G401.6 (cell line): ENCODE data around the gene PTBP2.

Source experiments
- FAIRE-seq: peaks from 2 replicates; lab custom pipeline; 2012; peaks lifted over from hg19 to GRCh38; lab: Jason Lieb, UNC

The PTBP2 gene, protein sequence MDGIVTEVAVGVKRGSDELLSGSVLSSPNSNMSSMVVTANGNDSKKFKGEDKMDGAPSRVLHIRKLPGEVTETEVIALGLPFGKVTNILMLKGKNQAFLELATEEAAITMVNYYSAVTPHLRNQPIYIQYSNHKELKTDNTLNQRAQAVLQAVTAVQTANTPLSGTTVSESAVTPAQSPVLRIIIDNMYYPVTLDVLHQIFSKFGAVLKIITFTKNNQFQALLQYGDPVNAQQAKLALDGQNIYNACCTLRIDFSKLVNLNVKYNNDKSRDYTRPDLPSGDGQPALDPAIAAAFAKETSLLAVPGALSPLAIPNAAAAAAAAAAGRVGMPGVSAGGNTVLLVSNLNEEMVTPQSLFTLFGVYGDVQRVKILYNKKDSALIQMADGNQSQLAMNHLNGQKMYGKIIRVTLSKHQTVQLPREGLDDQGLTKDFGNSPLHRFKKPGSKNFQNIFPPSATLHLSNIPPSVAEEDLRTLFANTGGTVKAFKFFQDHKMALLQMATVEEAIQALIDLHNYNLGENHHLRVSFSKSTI

DNA sequence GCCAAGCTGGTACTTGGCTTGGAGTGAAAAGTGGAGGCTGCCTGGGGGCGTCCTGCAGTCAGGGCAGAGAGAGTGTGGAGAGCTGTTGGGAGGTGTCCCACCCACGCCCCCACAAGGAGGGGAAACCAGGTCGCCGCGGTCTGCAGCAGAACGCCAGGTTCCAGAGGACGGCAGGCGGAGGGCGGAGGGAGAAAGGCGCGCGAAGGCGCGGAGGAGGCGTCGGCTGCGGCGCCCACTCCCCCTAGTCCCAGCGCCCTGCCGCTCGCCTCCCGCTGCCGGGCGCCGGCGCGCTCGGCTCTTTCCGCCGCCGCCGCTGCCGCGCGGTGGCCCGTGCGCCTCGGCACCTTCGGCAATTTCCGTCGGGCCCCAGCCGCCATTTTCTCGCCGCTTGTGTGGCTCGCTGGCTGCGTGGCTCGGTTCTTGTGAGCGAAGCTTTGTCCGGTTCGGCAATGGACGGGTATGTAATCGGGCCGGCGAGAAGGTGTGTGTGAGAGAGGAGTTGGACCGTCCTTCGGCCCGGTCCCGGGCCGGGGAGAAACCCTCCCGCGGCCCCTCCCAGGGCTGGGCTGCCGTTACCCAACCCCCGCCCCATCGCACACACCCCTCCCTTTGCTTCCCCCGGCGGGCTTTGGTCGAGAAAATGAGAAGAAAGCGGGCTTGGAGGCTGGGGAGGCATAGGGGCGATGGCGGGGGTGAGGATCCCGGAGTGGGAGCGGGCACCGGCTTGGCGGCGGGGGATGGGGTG, at the start of gene PTBP2:
TSS of gene PTBP2 (plus strand) at position 369 of the 745 bp plus-strand sequence. CDS start at position 450, 81 bp downstream.
- no peak for FAIRE-seq

DNA sequence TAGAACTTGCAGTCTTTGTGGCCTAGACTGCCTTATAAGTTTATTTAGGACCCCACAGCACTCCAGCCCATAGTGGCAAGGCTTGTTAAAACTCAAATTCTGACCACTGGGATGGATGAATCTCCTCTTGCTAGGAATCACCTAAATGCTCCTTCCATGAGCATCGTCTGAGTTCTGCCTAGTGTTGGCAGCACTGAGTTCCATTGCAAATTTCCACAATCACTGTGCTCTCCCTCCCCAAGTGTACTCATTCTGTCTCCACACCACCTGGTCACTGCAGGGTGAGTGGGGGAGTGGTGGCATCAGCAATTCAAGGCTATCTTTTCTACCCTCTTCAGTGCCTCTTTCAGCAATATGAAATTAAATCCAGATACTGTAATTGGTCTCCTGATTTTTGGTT, 46.7 kb upstream of the PTBP2 start:
- FAIRE-seq = no peak

DNA sequence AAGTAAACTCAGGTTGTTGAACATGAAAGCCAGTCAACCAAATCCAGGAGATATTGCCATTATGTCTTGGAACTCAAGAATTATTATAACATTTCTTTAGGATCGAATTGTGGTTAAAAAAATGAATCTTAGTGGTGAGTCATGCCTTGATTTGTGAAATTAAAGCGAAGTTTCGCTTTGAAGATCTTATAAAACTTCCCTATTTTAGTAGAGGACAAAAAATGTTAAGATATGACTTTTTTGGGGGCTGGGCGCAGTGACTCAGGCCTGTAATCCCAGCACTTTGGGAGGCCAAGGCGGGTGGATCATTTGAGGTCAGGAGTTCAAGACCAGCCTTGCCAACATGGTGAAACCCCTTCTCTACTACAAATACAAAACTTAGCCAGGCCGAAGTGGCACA, 39.5 kb upstream of the PTBP2 start:
- no peak for FAIRE-seq

DNA sequence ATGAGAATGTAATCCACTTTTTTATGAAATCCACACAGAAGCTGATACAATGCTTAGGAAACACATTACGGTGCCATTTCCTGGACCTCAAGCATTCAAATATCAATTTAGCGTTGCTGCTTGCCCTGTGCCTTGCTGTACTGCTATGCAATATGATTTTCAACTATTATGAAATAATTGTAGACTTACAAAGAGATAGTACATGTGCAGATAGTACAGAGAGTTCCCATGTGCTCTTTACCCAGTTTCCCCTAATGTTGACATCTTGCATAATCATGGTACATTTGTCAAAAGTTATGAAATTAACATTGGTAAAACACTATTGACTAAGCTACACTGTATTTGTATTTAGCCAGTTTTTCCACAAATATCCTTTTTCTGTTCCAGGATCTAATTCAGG, 37.7 kb upstream of the PTBP2 start:
- no peak for FAIRE-seq

DNA sequence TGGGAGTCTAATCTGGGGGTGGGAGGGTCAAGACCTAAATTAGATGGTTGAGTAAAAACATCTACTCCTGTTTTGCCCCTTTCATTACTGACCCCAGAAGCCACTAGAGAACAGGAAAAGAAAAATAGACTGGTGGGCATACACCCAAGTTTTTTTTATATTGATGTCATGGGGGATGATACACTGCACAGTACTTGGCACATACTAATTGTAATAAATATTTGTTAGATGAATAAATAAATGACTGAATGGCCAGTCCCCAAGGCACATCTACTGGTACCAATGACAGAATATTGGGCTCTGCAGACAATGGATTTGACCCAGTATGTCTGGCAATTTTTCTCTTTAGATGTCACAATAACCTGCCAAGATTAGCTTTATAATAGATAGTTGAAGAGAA, 36.8 kb upstream of the PTBP2 start:
- FAIRE-seq = no peak

DNA sequence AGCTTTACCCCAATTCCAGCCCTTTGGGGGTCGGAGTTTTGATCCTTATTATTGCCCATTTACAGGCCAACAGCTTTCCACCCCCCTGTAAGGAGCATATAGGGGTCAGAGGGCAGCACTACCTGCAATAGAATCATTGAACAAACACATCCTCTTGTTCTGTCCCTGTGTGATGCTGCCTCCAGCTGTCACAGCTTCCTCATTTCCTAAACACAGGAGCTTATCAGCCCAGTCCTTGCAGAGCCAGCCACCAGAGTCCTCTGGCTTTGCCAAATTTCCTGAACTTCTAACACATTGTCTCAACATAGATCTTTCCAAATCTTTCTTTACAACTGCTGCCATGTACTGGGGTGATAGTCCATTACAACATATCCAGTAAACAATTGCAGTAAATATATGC, 32.8 kb upstream of the PTBP2 start:
- FAIRE-seq = no peak

DNA sequence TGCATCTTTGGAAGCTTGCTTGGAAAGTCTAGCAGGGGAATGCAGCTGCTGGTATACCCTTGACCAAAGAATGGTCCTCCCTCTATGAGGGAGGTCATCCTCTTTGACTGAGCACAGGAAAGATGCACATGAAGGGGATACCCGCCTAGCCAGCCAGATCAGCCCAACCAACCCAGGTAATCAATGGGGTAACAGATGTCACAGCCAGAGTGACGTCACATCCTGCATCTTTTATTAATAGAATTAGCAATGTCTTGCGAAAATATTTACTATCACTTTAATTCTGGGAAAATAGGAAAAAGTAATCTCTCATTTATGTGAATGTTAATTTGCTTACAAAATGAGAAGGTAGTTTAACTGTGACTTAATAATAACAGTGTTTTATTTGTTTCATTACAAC, 25.6 kb upstream of the PTBP2 start:
- FAIRE-seq = no peak

DNA sequence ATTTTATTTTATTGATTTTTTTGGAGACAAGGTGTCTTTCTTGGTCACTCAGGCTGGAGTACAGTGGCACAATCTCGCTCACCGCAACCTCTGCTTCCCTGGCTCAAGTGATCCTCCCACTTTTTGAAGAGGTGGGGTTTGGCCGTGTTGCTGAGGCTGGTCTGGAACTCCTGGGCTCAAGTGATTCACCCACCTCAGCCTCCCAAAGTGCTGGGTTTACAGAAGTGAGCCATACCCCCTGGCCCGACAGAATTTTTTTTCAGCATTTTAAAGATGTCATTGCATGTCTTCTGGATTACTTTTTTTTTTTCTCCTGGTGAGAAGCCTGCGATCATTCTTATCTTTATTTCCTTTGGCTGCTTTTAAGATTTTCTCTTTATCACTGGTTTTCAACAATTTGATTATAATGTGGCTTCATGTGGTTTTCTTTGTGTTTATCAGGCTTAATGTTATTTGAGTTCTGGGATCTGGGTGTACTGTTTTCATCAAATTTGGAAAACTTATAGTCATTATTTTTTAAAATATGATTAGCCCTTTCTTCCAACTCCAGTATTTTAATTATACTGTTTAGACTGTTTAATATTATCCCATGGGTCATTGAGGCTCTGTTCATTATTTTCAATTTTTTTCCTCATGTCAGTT, 23.1 kb upstream of the PTBP2 start:
- no peak for FAIRE-seq

DNA sequence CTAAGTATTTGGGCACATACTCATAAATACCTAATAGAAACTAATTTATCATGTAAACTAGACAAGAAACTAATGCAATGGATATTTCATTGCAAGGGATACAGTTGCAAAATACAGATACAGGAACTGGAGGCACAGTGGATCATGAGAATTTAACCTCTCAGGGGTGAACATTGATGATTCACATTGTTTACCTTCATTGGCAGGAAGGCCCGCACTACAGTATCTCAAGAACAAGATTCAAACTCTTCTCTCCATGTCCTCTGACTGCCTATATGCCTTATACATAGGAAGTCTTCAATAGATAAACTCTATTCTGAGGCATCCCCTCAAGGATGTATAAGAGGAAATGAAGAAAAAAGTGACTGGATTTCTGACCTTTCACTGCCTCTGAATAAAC, 18.4 kb upstream of the PTBP2 start:
- FAIRE-seq = no peak

DNA sequence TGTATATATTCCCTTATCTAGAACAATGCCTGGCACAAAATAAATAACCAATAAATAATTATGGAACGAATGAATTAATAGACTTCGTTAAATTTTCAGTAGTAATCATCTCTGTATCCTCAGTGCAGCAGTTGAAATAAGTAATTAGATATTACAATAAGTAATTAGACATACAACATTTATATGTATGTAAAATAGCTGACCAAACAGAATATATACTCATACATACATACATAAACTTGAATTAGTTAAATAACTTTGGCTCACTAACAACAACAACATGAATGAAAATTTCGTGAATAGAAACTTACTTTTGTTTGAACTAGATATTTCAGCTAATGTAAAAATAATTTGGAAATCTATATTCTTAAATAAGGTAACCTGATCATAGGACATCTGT, 14.6 kb upstream of the PTBP2 start:
- peak; percentile 33 for FAIRE-seq

DNA sequence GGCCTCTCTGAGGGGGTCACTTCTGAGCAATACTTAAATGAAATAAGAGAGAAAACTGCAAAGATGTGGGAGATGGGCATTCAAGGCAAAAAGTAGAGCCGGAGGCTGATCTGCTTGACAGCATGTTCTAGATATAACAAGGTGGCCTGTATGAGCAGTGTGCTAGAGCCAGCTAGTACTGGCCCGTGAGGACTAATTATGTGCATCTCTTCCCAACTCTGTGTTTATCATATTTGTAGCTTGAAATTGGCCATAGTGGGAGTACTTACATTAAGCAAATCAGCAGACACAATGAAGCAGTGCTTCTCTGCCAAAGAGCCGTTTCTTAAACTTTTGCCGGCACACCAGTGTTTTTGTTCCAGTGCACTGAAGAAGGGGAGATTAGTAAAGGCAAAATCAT, 13.1 kb upstream of the PTBP2 start:
- FAIRE-seq = no peak

DNA sequence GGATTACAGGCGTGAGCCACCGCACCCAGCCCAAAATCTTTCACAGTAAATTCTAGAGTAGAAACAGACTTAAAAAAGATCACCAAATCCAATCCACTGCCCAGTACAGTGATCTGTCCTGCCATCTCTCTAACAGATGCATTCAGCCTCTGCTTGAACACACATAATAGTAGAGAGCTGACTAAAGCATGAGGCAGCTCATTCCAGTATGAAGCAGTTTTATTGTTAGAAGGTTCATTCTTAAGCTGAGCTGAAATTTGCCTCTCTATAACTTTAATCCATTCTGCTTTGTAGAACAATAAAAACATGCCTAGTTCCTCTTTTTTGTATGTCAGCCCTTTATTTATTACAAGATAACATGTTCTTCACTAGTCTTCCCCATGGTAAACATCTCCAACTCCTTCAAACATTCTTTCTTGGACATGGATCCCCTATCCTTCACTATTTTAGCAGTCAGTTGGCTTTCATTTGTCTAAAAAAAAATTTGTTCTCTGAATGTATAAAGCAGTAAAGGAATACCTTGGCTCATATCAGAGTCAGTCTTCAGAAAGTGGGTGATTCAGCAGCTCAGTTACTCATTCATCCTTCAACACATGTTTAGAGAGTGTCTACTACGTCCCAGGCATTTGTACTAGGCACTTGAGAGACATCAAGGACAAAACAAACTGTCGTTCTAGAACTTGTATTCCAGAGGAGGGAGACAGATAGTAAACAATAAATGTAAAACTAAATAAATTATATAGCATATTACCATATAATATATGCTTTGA, 10.7 kb upstream of the PTBP2 start:
- FAIRE-seq = no peak

DNA sequence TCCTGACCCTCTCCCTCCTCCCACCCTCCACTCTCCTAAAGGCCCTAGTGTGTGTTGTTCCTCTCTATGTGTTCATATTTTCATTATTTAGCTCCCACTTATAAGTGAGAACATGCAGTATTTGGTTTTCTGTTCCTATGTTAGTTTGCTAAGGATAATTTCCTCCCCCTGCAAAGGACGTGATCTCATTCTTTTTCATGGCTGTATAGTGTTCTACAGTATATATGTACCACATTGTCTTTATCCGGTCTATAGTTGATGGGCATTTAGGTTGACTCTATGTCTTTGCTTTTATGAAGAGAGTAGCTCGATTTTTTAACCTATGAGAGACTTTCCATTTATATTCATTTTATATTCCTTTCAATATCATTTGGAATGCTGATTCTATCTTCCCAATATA, 7.9 kb upstream of the PTBP2 start:
- FAIRE-seq = no peak

DNA sequence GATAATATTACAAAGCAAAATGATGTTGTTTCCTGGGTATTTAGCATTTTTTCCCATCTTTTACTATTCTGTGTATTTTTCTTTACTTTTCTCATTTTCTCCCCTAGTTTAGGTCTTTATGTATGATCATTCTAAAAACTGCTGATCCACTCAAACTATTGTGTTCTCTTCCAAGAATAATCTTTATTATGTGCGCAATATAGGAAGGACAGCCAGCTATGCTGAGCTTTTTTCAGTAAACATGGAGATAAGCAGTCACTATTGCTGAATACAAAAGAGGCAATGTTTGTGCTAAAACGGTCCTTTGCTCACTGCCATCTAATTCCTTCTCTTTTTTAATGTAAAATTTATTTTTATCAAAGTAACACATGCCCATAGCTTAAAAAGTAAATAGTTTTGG, 6.7 kb upstream of the PTBP2 start:
- no peak for FAIRE-seq

DNA sequence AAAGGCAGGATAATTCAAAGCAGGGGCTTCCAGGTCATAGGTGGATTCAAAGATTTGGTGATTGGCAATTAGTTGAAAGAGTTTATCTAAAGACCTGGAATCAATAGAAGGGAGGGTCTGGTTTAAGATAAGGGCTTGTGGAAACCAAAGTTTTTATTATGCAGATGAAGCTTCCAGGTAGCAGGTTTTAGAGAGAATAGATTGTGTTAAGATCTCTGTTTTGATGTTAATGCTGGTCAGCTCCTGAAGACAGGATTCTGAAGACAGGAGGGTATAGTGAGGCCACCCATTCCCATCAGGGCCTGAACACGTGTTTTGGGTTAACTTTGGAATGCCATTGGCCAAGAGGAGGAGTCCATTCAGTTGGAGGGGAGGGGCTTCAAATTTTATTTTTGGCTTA, 6.1 kb upstream of the PTBP2 start:
- FAIRE-seq = no peak

DNA sequence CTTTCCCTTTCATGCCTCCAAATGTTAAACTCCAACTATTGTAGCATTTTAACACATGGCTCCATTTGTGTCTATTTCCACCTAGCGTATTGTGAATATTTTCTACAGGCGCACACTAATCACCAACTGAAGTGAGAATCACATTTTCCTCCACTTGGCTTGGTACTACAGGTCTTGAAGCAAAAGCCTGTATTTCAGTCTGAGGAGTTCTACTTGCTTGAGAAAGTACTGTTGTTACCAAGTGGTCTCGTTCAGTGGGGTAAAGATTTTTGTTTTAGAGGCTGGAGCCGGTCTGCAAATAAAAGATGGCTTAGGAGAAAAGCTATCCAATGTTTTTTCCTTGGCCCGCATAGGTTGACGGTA, 550 bp upstream of the PTBP2 start:
- FAIRE-seq = no peak

DNA sequence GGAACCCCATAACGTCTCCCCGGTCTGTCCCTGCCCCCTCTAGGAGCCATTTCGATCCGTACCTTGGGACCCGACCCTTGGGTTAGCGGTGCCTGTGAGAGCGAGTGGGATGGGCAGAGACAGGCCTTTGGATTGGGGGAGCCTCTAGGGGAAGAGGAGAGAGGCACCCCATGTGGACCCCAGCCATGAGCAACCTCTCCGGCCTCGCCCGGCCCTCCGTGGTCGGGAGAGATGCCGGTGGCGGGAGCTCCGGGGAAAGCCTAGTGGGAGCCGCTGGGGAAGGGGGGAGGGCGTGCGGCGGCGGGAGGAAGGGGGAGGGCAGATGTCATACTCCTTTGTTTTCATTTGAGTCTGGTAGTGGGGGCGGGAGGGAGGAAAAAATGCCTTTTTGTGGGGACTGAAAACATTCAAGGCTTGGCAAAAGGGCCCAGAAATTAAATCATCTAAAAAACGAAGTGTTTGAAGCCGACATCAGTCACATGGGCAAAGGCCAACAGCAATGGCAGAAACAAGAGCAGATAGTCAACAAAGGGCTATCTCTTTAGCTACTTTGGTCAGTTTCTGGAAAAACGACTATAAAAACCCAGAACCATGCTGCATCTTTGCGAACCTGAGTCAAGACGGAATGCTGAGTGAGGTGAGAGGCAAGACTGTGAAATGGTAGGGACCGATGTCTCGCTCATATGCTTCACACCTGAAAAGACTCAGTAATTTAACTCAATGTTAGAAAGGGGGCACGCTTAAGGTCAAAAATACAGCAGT, 758 bp downstream of the PTBP2 start:
- FAIRE-seq = no peak

DNA sequence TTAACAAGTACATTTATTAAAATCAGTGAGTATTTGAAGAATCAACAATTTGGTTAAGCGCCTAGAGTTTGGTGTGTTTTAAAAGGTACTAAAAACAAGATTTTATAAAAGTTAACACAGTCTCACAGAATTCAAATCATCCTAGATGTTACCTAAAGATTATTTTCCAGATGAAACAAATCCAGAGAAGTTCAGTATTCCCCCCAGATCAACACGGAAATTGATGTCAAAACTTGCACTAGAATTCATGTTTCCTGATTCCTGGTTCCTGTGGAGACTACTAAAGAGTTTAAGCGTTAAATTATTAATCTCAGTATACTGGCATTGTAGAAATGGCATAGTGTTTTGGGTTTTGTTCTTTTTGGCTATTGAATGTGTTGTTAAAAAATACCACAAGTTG, 1.4 kb downstream of the PTBP2 start:
- FAIRE-seq = no peak

DNA sequence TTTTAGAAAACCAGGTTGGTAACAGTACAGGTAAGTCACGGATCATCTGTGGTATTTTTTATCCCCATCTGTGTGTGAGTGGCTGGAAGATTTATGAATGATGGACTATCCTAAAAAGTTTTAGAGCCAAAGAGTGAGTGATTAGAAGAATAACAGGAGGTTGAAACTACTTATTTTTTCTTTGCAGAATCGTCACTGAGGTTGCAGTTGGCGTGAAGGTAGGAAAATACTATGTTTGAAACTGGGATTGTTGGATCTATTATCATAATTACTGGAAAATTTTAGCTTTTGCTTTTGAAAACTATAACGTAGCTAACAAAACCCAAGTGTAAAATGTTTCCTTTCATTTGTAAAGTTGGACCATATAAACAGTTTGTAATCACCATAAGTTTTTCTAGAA, 1.8 kb downstream of the PTBP2 start:
- FAIRE-seq = no peak

DNA sequence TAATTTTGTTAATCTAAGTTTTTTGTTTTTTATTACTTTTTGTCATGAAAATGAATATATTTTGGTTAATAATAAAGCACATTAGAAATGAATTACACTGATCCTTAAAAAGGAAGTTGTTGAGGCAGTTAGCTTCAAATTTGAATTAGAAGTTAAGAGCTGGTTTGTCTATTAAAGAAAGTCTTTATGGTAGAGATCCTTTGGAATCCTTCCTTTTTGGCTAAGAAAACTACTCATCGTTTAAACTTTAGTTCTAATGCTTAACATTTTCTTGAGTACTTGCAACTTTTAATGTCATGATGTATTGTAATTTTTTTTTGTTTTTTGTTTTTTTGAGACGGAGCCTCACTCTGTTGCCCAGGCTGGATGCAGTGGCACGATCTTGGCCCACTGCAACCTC, 2.4 kb downstream of the PTBP2 start:
- no peak for FAIRE-seq

DNA sequence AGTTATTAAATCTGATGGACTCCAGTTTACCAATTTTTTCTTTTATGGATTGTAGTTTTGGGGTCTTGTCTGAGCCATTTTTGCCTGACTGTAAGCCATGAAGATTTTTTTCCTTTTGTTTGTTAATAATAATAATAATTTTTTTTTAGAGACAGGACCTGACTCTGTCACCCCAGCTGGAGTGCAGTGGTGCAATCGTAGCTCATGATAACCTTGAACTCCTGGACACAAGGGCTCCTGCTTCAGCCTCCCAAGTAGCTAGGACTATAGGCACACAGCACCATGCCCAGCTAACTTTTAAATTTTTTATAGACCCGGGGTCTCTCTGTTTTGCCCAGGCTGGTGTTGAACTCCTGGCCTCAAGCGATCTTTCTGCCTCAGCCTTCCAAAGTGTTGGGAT, 6.3 kb downstream of the PTBP2 start:
- no peak for FAIRE-seq
